ENCODE measurements around the gene TCIRG1. TPM values are rescaled to one million over a fixed set of nuclear protein-coding genes. Genes with fewer than 3 reads are reported as not detected.
A peak's percentile ranks its signal among the peaks of the same experiment; 100 is the strongest.

The TCIRG1 gene
- polyA plus RNA-seq, 2 of the 4 experiments (the other 2 are of a cell fraction): 36.3 to 120 TPM

- TF ChIP-seq ZSCAN20 (CRISPR knock-in tag; IDR thresholded peaks at IDR 0.05): peak; percentile 100
- peak; percentile 100 for TF ChIP-seq HOXB5 (CRISPR knock-in tag; IDR thresholded peaks at IDR 0.05)
- peak; percentile 99 for TF ChIP-seq RARB (CRISPR knock-in tag; IDR thresholded peaks at IDR 0.05)
- TF ChIP-seq, protein P1, sequence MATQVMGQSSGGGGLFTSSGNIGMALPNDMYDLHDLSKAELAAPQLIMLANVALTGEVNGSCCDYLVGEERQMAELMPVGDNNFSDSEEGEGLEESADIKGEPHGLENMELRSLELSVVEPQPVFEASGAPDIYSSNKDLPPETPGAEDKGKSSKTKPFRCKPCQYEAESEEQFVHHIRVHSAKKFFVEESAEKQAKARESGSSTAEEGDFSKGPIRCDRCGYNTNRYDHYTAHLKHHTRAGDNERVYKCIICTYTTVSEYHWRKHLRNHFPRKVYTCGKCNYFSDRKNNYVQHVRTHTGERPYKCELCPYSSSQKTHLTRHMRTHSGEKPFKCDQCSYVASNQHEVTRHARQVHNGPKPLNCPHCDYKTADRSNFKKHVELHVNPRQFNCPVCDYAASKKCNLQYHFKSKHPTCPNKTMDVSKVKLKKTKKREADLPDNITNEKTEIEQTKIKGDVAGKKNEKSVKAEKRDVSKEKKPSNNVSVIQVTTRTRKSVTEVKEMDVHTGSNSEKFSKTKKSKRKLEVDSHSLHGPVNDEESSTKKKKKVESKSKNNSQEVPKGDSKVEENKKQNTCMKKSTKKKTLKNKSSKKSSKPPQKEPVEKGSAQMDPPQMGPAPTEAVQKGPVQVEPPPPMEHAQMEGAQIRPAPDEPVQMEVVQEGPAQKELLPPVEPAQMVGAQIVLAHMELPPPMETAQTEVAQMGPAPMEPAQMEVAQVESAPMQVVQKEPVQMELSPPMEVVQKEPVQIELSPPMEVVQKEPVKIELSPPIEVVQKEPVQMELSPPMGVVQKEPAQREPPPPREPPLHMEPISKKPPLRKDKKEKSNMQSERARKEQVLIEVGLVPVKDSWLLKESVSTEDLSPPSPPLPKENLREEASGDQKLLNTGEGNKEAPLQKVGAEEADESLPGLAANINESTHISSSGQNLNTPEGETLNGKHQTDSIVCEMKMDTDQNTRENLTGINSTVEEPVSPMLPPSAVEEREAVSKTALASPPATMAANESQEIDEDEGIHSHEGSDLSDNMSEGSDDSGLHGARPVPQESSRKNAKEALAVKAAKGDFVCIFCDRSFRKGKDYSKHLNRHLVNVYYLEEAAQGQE (IDR thresholded peaks at IDR 0.05): peak; percentile 21; the same call in 1 of the 2 replicates
- TF ChIP-seq JUNB (IDR thresholded peaks at IDR 0.05): no peak
- TF ChIP-seq CBX8 (IDR thresholded peaks at IDR 0.05): no peak
- TF ChIP-seq HOXA7 (CRISPR knock-in tag; IDR thresholded peaks at IDR 0.05): peak; percentile 100
- TF ChIP-seq TP53 (CRISPR knock-in tag; IDR thresholded peaks at IDR 0.05): peak; percentile 100
- TF ChIP-seq, protein P2, sequence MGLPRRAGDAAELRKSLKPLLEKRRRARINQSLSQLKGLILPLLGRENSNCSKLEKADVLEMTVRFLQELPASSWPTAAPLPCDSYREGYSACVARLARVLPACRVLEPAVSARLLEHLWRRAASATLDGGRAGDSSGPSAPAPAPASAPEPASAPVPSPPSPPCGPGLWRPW (IDR thresholded peaks at IDR 0.05): no peak
- no peak for TF ChIP-seq CHD2 (IDR thresholded peaks at IDR 0.05; ENCODE audit: low read length, partially characterized antibody)
These were observed 27.5 kb upstream of the TCIRG1 start (continued) for GRCh38 chr11:68011051-68011943.

DNA sequence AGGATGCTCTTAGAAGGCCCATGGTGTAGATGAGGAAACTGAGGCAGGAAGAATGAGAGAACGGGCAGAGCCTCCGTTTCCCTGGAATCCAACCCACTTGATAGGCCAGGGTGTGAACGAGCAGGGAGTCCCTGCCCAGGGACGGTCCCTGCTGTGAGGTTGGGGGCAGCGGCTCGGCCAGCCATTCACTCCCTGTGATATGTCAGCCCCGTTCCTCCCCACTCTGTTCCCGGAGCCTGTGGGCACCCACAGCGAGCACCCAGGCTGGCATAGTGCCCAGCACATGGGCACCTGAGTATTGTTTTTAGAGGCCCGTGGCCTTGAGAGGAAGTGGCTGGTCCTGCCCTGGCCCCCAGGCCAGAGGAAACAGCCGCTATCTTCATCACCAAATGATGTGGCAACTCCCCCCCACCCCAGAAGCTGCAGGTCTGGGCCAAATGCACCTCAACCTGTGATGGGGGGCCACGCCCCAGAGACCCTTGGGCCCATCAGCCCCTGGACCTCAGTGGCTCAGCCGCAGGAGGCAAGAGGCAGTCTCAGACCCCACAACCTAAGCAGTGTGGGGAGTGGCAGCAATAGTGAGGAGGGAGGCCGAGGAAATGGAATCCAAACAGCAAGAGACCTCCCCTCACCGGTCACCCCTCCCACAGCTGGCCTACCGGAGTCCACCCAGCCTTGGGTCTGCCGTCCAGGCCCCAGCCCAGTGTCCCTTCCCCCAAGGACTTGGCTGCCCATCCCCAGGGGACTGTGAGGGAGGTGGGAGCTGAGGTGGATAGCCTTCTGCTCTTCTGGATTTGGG is 26.6 kb upstream of the TCIRG1 start:
- peak overlapping the region; percentile 66 for H3K4me3 ChIP-seq
- DNase-seq (ENCODE audit: low read depth in 1 of 2, low spot score in 1 of 2): peak in 1 of 2 experiments; percentile 88
- peak; percentile 91 for FAIRE-seq
- H3K27ac ChIP-seq: peak overlapping the region; percentile 99 to 100
- no peaks in the 10 kb centered on the region for H3K9me3 ChIP-seq
- CTCF ChIA-PET: interaction anchor here (0.8 to 10.7 kb wide), 5 partner anchors 8 to 18 kb away, joined by 3 to 204 read pairs (median 7); partner anchors contain the start of gene UNC93B1
- TF ChIP-seq JUNB (IDR thresholded peaks at IDR 0.05): no peak
- peak; percentile 88 for TF ChIP-seq ATOH8 (CRISPR knock-in tag; IDR thresholded peaks at IDR 0.05; ENCODE audit: low read depth)
- peak; percentile 91 for TF ChIP-seq HEYL (CRISPR knock-in tag; IDR thresholded peaks at IDR 0.05)
- peak; percentile 21 for TF ChIP-seq POLR2A (IDR thresholded peaks at IDR 0.05; ENCODE audit: low read length)
- TF ChIP-seq EHMT2 (IDR thresholded peaks at IDR 0.05; ENCODE audit: low read depth): no peak
- TF ChIP-seq FOSB (CRISPR knock-in tag; IDR thresholded peaks at IDR 0.05): peak; percentile 81
- no peak for TF ChIP-seq GATA3 (IDR thresholded peaks at IDR 0.05; ENCODE audit: borderline replicate concordance)
- no peak for TF ChIP-seq CBX8 (IDR thresholded peaks at IDR 0.05)
- peak in 1 of 2 experiments; percentile 57; a peak in 4 of 5 replicates for TF ChIP-seq JUN (IDR thresholded peaks at IDR 0.05)
- 0 out of 2 replicates have a peak, but pooled peaks have one; percentile 4 for TF ChIP-seq NPAS2 (CRISPR knock-in tag; IDR thresholded peaks at IDR 0.05; ENCODE audit: borderline replicate concordance)
- peak; percentile 92 for TF ChIP-seq HOXB5 (CRISPR knock-in tag; IDR thresholded peaks at IDR 0.05)
- TF ChIP-seq EHF (CRISPR knock-in tag; IDR thresholded peaks at IDR 0.05): peak; percentile 98
- TF ChIP-seq SMC3 (IDR thresholded peaks at IDR 0.05): no peak; the same call in 2 of the 3 replicates
- TF ChIP-seq CEBPB (IDR thresholded peaks at IDR 0.05): peak in 1 of 2 experiments; percentile 58; a peak in 1 of 4 replicates
- peak; percentile 86 for TF ChIP-seq TFCP2L1 (CRISPR knock-in tag; IDR thresholded peaks at IDR 0.05)
- peak; percentile 98 for TF ChIP-seq HOXB13 (CRISPR knock-in tag; IDR thresholded peaks at IDR 0.05; ENCODE audit: low read depth)
- TF ChIP-seq FOSL2 (IDR thresholded peaks at IDR 0.05): no peak
- peak; percentile 12 for TF ChIP-seq FOSL2 (CRISPR knock-in tag; IDR thresholded peaks at IDR 0.05)
- TF ChIP-seq, protein P3, sequence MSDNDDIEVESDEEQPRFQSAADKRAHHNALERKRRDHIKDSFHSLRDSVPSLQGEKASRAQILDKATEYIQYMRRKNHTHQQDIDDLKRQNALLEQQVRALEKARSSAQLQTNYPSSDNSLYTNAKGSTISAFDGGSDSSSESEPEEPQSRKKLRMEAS (IDR thresholded peaks at IDR 0.05): peak; percentile 66
- peak; percentile 89 for TF ChIP-seq FOXS1 (CRISPR knock-in tag; IDR thresholded peaks at IDR 0.05)
- TF ChIP-seq, protein P4, sequence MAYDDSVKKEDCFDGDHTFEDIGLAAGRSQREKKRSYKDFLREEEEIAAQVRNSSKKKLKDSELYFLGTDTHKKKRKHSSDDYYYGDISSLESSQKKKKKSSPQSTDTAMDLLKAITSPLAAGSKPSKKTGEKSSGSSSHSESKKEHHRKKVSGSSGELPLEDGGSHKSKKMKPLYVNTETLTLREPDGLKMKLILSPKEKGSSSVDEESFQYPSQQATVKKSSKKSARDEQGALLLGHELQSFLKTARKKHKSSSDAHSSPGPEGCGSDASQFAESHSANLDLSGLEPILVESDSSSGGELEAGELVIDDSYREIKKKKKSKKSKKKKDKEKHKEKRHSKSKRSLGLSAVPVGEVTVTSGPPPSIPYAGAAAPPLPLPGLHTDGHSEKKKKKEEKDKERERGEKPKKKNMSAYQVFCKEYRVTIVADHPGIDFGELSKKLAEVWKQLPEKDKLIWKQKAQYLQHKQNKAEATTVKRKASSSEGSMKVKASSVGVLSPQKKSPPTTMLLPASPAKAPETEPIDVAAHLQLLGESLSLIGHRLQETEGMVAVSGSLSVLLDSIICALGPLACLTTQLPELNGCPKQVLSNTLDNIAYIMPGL (CRISPR knock-in tag; IDR thresholded peaks at IDR 0.05; ENCODE audit: borderline replicate concordance): peak; percentile 17; the same call in 1 of the 2 replicates
- peak; percentile 76; the same call in 1 of the 2 replicates for TF ChIP-seq ZSCAN20 (CRISPR knock-in tag; IDR thresholded peaks at IDR 0.05)
- peak; percentile 86 for TF ChIP-seq HOXA7 (CRISPR knock-in tag; IDR thresholded peaks at IDR 0.05)
- TF ChIP-seq ZNF302 (CRISPR knock-in tag; IDR thresholded peaks at IDR 0.05): peak; percentile 95
- peak overlapping the region; percentile 96 for H3K4me2 ChIP-seq
- peak; percentile 0 to 7; a peak in 3 of 6 replicates for ATAC-seq
- WGBS (ENCODE audit: missing lambda C conversion rate): 4% methylated on average over 17 of the region's 17 CpGs
- peaks cover 81% of the 10 kb centered on the region for H3K4me1 ChIP-seq
- POLR2A ChIA-PET: interaction anchor here (0.7 to 3.8 kb wide), 7 partner anchors 9 to 30 kb away, joined by 3 to 37 read pairs (median 6); partner anchors contain the start of genes NDUFS8 and UNC93B1

Measured in A549 (cell line).